Vagina (tissue), 2 donors: ENCODE measurements around the gene WWOX. TPM values are rescaled to one million over a fixed set of nuclear protein-coding genes. Genes with fewer than 3 reads are reported as not detected.

Experiments
- DNase-seq, 2 donors: peaks; one replicate each; pipeline ENCODE4 v3.0.0-alpha.2; 2017; ENCODE audit errors: extremely low spot score in 2 of 2
- H3K27ac ChIP-seq: fragments of 200-600 bp; sonication (generic); one replicate; pipeline ENCODE4 v1.5.1; 2019
- H3K27me3 ChIP-seq: fragments of 200-600 bp; sonication (generic); one replicate; pipeline ENCODE4 v1.5.1; 2019
- H3K36me3 ChIP-seq, 2 donors: fragments of 200-600 bp; sonication (generic); one replicate each; pipeline ENCODE4 v1.5.1; 2017 to 2019
- H3K4me1 ChIP-seq: fragments of 200-600 bp; sonication (generic); one replicate; pipeline ENCODE4 v1.5.1; 2019
- H3K4me3 ChIP-seq, 2 donors: fragments of 200-600 bp; sonication (generic); 1 replicate in 1 of 2; 2 replicates in 1 of 2; pipeline ENCODE4 v1.5.1; 2016 to 2019
- H3K9me3 ChIP-seq: fragments of 200-600 bp; sonication (generic); one replicate; pipeline ENCODE4 v1.5.1; 2019
- CTCF ChIP-seq, 3 experiments: fragments of 450-650 bp in 2 of 3; fragments of 200-600 bp in 1 of 3; sonication (generic) in 1 of 3; IDR thresholded peaks; one replicate each; pipeline ENCODE4 v1.5.1; 2017 to 2019; ENCODE audit warnings: antibody characterized with exemption in 3 of 3, mild to moderate bottlenecking in 2 of 3, moderate library complexity in 2 of 3
- POLR2A ChIP-seq, 2 donors: fragments of 450-650 bp; IDR thresholded peaks; one replicate each; pipeline ENCODE4 v1.6.1; 2017; ENCODE audit warnings: antibody characterized with exemption in 2 of 2, mild to moderate bottlenecking in 2 of 2, moderate library complexity in 2 of 2
- POLR2AphosphoS5 ChIP-seq, 2 donors: sonication (generic); formaldehyde crosslinking; IDR thresholded peaks; one replicate each; pipeline ENCODE4 v1.9.0; 2017; ENCODE audit warnings: antibody characterized with exemption in 2 of 2, mild to moderate bottlenecking in 2 of 2, low read depth in 1 of 2; ENCODE audit not compliant: insufficient read depth in 1 of 2
- intact Hi-C: fragments of 100-400 bp; cut with DNase I; formaldehyde crosslinking; loops from one replicate; pipeline ENCODE4 v1.15.1; 2023
- total RNA-seq: library from RNA; depleted of rRNA; stranded (reverse); fragments of >200 nt; gene quantifications from one replicate; pipeline ENCODE4 v1.2.3, GENCODE V29; 2016

The WWOX gene
- total RNA-seq, 1 donor from 2014 or later = 33.1 TPM

GRCh38 chr16:78709137-78709884, 609.9 kb downstream of the WWOX start:
- TF ChIP-seq POLR2AphosphoS5 (IDR thresholded peaks at IDR 0.05; ENCODE audit: insufficient read depth in 1 of 2, low read depth in 1 of 2) (no peak), CTCF (IDR thresholded peaks at IDR 0.05) (no peak), POLR2A (IDR thresholded peaks at IDR 0.05) (no peak)
- no peak overlapping the region for H3K4me3 ChIP-seq
- no peak for DNase-seq
- H3K27me3 ChIP-seq = no peaks in the 10 kb centered on the region
- intact Hi-C loops = no loop called here
- no peaks in the 10 kb centered on the region for H3K36me3 ChIP-seq
- no peaks in the 10 kb centered on the region for H3K4me1 ChIP-seq
- H3K9me3 ChIP-seq = peaks cover 3% of the 10 kb centered on the region
- no peak overlapping the region for H3K27ac ChIP-seq

GRCh38 chr16:78715106-78715505, 615.7 kb downstream of the WWOX start:
- no peak overlapping the region for H3K27ac ChIP-seq
- no peaks in the 10 kb centered on the region for H3K9me3 ChIP-seq
- intact Hi-C loops = no loop called here
- H3K27me3 ChIP-seq = no peaks in the 10 kb centered on the region
- no peak for DNase-seq
- H3K36me3 ChIP-seq = no peaks in the 10 kb centered on the region
- no peak for TF ChIP-seq POLR2A (IDR thresholded peaks at IDR 0.05)
- H3K4me3 ChIP-seq = no peak overlapping the region
- no peaks in the 10 kb centered on the region for H3K4me1 ChIP-seq

- no peaks in the 10 kb centered on the region for H3K27me3 ChIP-seq
- no peak for DNase-seq
- no peaks in the 10 kb centered on the region for H3K4me1 ChIP-seq
- H3K9me3 ChIP-seq = no peaks in the 10 kb centered on the region
- no peak overlapping the region for H3K27ac ChIP-seq
- no peaks in the 10 kb centered on the region for H3K36me3 ChIP-seq
- TF ChIP-seq CTCF (IDR thresholded peaks at IDR 0.05) (no peak), POLR2AphosphoS5 (IDR thresholded peaks at IDR 0.05; ENCODE audit: insufficient read depth in 1 of 2, low read depth in 1 of 2) (no peak), POLR2A (IDR thresholded peaks at IDR 0.05) (no peak)
- no peak overlapping the region for H3K4me3 ChIP-seq
- intact Hi-C loops = no loop called here
Measured at GRCh38 chr16:78715673-78716072, 616.2 kb downstream of the WWOX start.

- no peaks in the 10 kb centered on the region for H3K9me3 ChIP-seq
- no peak for DNase-seq
- H3K36me3 ChIP-seq = no peaks in the 10 kb centered on the region
- no peaks in the 10 kb centered on the region for H3K4me1 ChIP-seq
- H3K27ac ChIP-seq = no peak overlapping the region
- intact Hi-C loops = no loop called here
- no peaks in the 10 kb centered on the region for H3K27me3 ChIP-seq
- TF ChIP-seq POLR2AphosphoS5 (IDR thresholded peaks at IDR 0.05; ENCODE audit: insufficient read depth in 1 of 2, low read depth in 1 of 2) (no peak), POLR2A (IDR thresholded peaks at IDR 0.05) (no peak), CTCF (IDR thresholded peaks at IDR 0.05) (no peak)
- no peak overlapping the region for H3K4me3 ChIP-seq
Measured at GRCh38 chr16:78718141-78718540, 618.7 kb downstream of the WWOX start.

GRCh38 chr16:78720416-78720815, 621.0 kb downstream of the WWOX start:
- Histone ChIP-seq H3K27me3 (no peaks in the 10 kb centered on the region), H3K4me3 (no peak overlapping the region), H3K9me3 (no peaks in the 10 kb centered on the region), H3K4me1 (no peaks in the 10 kb centered on the region), H3K27ac (no peak overlapping the region), H3K36me3 (no peaks in the 10 kb centered on the region)
- no peak for TF ChIP-seq CTCF (IDR thresholded peaks at IDR 0.05)
- no peak for TF ChIP-seq POLR2AphosphoS5 (IDR thresholded peaks at IDR 0.05; ENCODE audit: insufficient read depth in 1 of 2, low read depth in 1 of 2)
- TF ChIP-seq POLR2A (IDR thresholded peaks at IDR 0.05) = no peak
- DNase-seq = no peak
- intact Hi-C loops = no loop called here
